22Rv1 (cell line): Measurements from ENCODE around the gene ILRUN.
"Not testable (repeated sequence)": the region's sequence is repeated elsewhere in the genome, so short reads cannot be mapped to it uniquely, and the experiment has no call there.

Source experiments
- H3K27ac ChIP-seq: fragments of 450-650 bp; 2 replicates; pipeline ENCODE4 v1.5.1; 2017
- ZFX ChIP-seq: fragments of 450-650 bp; IDR thresholded peaks from 2 replicates; pipeline ENCODE4 v1.6.1; 2017; ENCODE audit warnings: antibody characterized with exemption, borderline replicate concordance
- TF ChIP-seq, protein P1 (sequence below): fragments of 450-650 bp; IDR thresholded peaks from 2 replicates; pipeline ENCODE4 v1.5.1; 2017; ENCODE audit warnings: mild to moderate bottlenecking

Gene ILRUN

DNA sequence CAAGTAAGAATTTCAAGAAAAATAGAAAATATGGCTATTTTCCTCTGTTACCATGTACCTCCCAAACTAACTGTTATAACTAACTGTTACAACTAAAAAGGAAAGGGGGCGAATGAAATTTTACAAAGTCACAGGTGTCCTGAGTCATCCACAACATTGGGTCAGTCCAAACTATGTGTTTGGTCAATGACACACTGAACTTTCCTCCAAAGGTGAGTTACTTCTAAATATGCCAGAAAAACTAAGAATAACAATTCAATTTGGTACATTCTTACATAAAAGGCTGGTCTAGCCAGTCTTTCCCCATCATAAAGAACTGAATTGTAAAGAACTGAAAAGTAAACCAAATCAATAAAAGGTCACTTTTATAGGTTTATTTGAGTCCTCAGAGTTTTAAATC is 44.3 kb downstream of the ILRUN start:
- no peak overlapping the region for H3K27ac ChIP-seq
- TF ChIP-seq, protein P1, sequence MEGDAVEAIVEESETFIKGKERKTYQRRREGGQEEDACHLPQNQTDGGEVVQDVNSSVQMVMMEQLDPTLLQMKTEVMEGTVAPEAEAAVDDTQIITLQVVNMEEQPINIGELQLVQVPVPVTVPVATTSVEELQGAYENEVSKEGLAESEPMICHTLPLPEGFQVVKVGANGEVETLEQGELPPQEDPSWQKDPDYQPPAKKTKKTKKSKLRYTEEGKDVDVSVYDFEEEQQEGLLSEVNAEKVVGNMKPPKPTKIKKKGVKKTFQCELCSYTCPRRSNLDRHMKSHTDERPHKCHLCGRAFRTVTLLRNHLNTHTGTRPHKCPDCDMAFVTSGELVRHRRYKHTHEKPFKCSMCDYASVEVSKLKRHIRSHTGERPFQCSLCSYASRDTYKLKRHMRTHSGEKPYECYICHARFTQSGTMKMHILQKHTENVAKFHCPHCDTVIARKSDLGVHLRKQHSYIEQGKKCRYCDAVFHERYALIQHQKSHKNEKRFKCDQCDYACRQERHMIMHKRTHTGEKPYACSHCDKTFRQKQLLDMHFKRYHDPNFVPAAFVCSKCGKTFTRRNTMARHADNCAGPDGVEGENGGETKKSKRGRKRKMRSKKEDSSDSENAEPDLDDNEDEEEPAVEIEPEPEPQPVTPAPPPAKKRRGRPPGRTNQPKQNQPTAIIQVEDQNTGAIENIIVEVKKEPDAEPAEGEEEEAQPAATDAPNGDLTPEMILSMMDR, result no peak
- TF ChIP-seq ZFX, result no peak

- H3K27ac ChIP-seq, result peak overlapping the region; percentile 26; the same call in 1 of the 2 replicates
- TF ChIP-seq, protein P1, result no peak
- no peak for TF ChIP-seq ZFX
Measured at GRCh38 chr6:34650823-34651222, 45.7 kb downstream of the ILRUN start.

- not testable (repeated sequence) for H3K27ac ChIP-seq
Measured at GRCh38 chr6:34650232-34650631, 46.3 kb downstream of the ILRUN start.

GRCh38 chr6:34648806-34649205 is 47.8 kb downstream of the ILRUN start:
- TF ChIP-seq ZFX, result no peak
- TF ChIP-seq, protein P1, result no peak
- no peak overlapping the region for H3K27ac ChIP-seq
